Mucosa of rectum (tissue), 2 donors: ENCODE results near the gene RBM14.

ENCODE experiments used
- H3K27ac ChIP-seq, 2 donors: one replicate each; pipeline ENCODE4 v1.7.0; 2013; ENCODE audit warnings: inconsistent platforms in 2 of 2, low read depth in 2 of 2, low read length in 2 of 2
- H3K27me3 ChIP-seq, 2 donors: one replicate each; pipeline ENCODE4 v1.7.0; 2013; ENCODE audit warnings: low read length in 2 of 2; ENCODE audit not compliant: control insufficient read depth in 2 of 2, insufficient read depth in 2 of 2
- H3K36me3 ChIP-seq, 2 donors: one replicate each; pipeline ENCODE4 v1.7.0; 2013; ENCODE audit warnings: low read length in 2 of 2; ENCODE audit not compliant: control insufficient read depth in 2 of 2, insufficient read depth in 2 of 2
- H3K4me1 ChIP-seq, 2 donors: one replicate each; pipeline ENCODE4 v1.7.0; 2013; ENCODE audit warnings: low read length in 2 of 2, mild to moderate bottlenecking in 1 of 2; ENCODE audit not compliant: control insufficient read depth in 2 of 2, insufficient read depth in 2 of 2
- H3K4me3 ChIP-seq, 2 donors: one replicate each; pipeline ENCODE4 v1.7.0; 2013; ENCODE audit warnings: low read length in 2 of 2
- H3K9ac ChIP-seq, 2 donors: one replicate each; pipeline ENCODE4 v1.7.0; 2013; ENCODE audit warnings: low read length in 2 of 2, low read depth in 1 of 2, mild to moderate bottlenecking in 1 of 2
- H3K9me3 ChIP-seq, 2 donors: one replicate each; pipeline ENCODE4 v1.7.0; 2013; ENCODE audit warnings: low read length in 2 of 2; ENCODE audit not compliant: control insufficient read depth in 2 of 2
- donor health status: healthy.
- donor health status: Normal muscosa, but diverticular disease.

The RBM14 gene

GRCh38 chr11:66674964-66675602 is 58.7 kb downstream of the RBM14 start:
- no peak overlapping the region for H3K9ac ChIP-seq
- no peaks in the 10 kb centered on the region for H3K36me3 ChIP-seq
- peak overlapping the region in 1 of 2 donors; percentile 30 for H3K4me3 ChIP-seq
- H3K27ac ChIP-seq = no peak overlapping the region
- H3K27me3 ChIP-seq = no peaks in the 10 kb centered on the region
- H3K4me1 ChIP-seq = peaks cover 19 to 27% of the 10 kb centered on the region in 2 donors
- no peaks in the 10 kb centered on the region for H3K9me3 ChIP-seq

- no peaks in the 10 kb centered on the region for H3K36me3 ChIP-seq
- H3K27ac ChIP-seq = no peak overlapping the region
- peaks cover 19 to 27% of the 10 kb centered on the region in 2 donors for H3K4me1 ChIP-seq
- H3K9ac ChIP-seq = no peak overlapping the region
- no peaks in the 10 kb centered on the region for H3K9me3 ChIP-seq
- peak overlapping the region in 1 of 2 donors; percentile 94 for H3K4me3 ChIP-seq
- no peaks in the 10 kb centered on the region for H3K27me3 ChIP-seq
Measured at GRCh38 chr11:66676282-66676919, 60.0 kb downstream of the RBM14 start.
